K562 (cell line): ENCODE measurements around the gene FAM204A. TPM values are rescaled to one million over a fixed set of nuclear protein-coding genes. Genes with fewer than 3 reads are reported as not detected.

Source experiments
- ATAC-seq: fragments of 200-7000 bp; cut with Tn5 transposase; 3 replicates; pipeline ENCODE4 v1.9.1; 2020; ENCODE audit warnings: moderate library complexity
- BruUV-seq: library from RNA; stranded (reverse); fragments of 400-500 nt; replicated peaks from 2 replicates; lab custom pipeline; 2021; lab: Mats Ljungman, UMichigan
- CTCF ChIA-PET: fragments of 300-600 bp; formaldehyde crosslinking; extraction: SDS; loops from one replicate; lab custom pipeline; 2021; ENCODE audit warnings: low intra/inter-chr PET ratio; lab: Yijun Ruan, JAX
- POLR2A ChIA-PET: fragments of 300-600, 350-650 bp; sonication (Branson Sonifier 250); formaldehyde crosslinking; extraction: SDS; loops from one replicate; lab custom pipeline; 2021; ENCODE audit warnings: antibody characterized with exemption, inconsistent platforms; lab: Yijun Ruan, JAX
- DNase-seq, 4 experiments: peaks; one replicate each; pipeline versions ENCODE4 v3.0.0 to v3.0.0-alpha.2; 2011 to 2018; ENCODE audit warnings: low spot score in 3 of 4, mixed read lengths in 3 of 4; ENCODE audit errors: extremely low read depth in 1 of 4
- FAIRE-seq: peaks from 2 replicates; lab custom pipeline; 2011; peaks lifted over from hg19 to GRCh38; lab: Jason Lieb, UNC
- H2AFZ ChIP-seq: 2 replicates; pipeline ENCODE4 v1.6.0; 2011; ENCODE audit warnings: low read depth, low read length, control low read depth, inconsistent platforms
- H3K27ac ChIP-seq: fragments of 200-600 bp; 3 replicates; pipeline ENCODE4 v1.8.0; 2011; ENCODE audit warnings: low read depth, mild to moderate bottlenecking, control low read depth, inconsistent platforms, low read length, moderate library complexity, mixed read lengths; ENCODE audit errors: extremely low read depth
- H3K27me3 ChIP-seq, 2 experiments: fragments of 300-600 bp in 1 of 2; 2 replicates in 1 of 2; 3 replicates in 1 of 2; pipeline versions ENCODE4 v1.6.0 to v1.8.0; 2011; ENCODE audit warnings: inconsistent platforms in 2 of 2, low read length in 2 of 2, mild to moderate bottlenecking in 1 of 2, mixed read lengths in 1 of 2, moderate library complexity in 1 of 2; ENCODE audit not compliant: control insufficient read depth in 2 of 2, insufficient read depth in 2 of 2
- H3K36me3 ChIP-seq: fragments of 300-600 bp; 3 replicates; pipeline ENCODE4 v1.8.0; 2011; ENCODE audit warnings: mild to moderate bottlenecking, low read length, inconsistent platforms; ENCODE audit not compliant: control insufficient read depth, insufficient read depth
- H3K4me1 ChIP-seq, 2 experiments: fragments of 200-600 bp in 1 of 2; replicated peaks in 1 of 2; 2 replicates in 1 of 2; 3 replicates in 1 of 2; pipeline versions ENCODE4 v1.5.1 to v1.8.0; 2011; ENCODE audit warnings: inconsistent platforms in 2 of 2, low read length in 2 of 2, mild to moderate bottlenecking in 1 of 2, mixed read lengths in 1 of 2, moderate library complexity in 1 of 2; ENCODE audit not compliant: control insufficient read depth in 2 of 2, insufficient read depth in 2 of 2
- H3K4me2 ChIP-seq: 2 replicates; pipeline ENCODE4 v1.6.1; 2011; ENCODE audit warnings: low read length, control low read depth, inconsistent platforms, mixed read lengths; ENCODE audit not compliant: insufficient read depth
- H3K4me3 ChIP-seq: fragments of 200-600 bp; sonication (generic), shearing (Covaris generic); 2 replicates; pipeline ENCODE4 v1.5.1; 2016; ENCODE audit warnings: control low read depth, inconsistent platforms
- H3K79me2 ChIP-seq: fragments of 200-600 bp; 3 replicates; pipeline ENCODE4 v1.8.0; 2011; ENCODE audit warnings: low read length, inconsistent platforms; ENCODE audit not compliant: control insufficient read depth, insufficient read depth
- H3K9ac ChIP-seq, 2 experiments: 2 replicates each; pipeline versions ENCODE4 v1.6.0 to v1.6.1; 2011; ENCODE audit warnings: low read depth in 2 of 2, low read length in 2 of 2, control low read depth in 1 of 2, inconsistent platforms in 1 of 2, mild to moderate bottlenecking in 1 of 2, mixed read lengths in 1 of 2; ENCODE audit not compliant: insufficient read depth in 1 of 2
- H3K9me1 ChIP-seq: one replicate; pipeline ENCODE4 v1.6.0; 2011; ENCODE audit warnings: inconsistent platforms, mild to moderate bottlenecking, low read length, moderate library complexity; ENCODE audit not compliant: control insufficient read depth, insufficient read depth
- H3K9me3 ChIP-seq: replicated peaks from 2 replicates; pipeline ENCODE4 v1.5.1; 2011; ENCODE audit warnings: low read depth, low read length, inconsistent platforms; ENCODE audit not compliant: control insufficient read depth, insufficient read depth
- H4K20me1 ChIP-seq: replicated peaks from 2 replicates; pipeline ENCODE4 v1.6.1; 2011; ENCODE audit warnings: low read length, inconsistent platforms, mixed read lengths; ENCODE audit not compliant: control insufficient read depth, insufficient read depth
- BRD9 ChIP-seq: fragments of 450-650 bp; IDR thresholded peaks from 2 replicates; pipeline ENCODE4 v1.6.1; 2018; ENCODE audit warnings: low read depth; ENCODE audit not compliant: partially characterized antibody
- DEAF1 ChIP-seq: fragments of 450-650 bp; formaldehyde crosslinking; IDR thresholded peaks from 2 replicates; pipeline ENCODE4 v1.4.0; 2020; ENCODE audit warnings: mild to moderate bottlenecking, moderate library complexity
- ELF2 ChIP-seq: fragments of 250-450 bp; sonication (Bioruptor Pico); IDR thresholded peaks from 2 replicates; pipeline ENCODE4 v1.5.0; 2021; ENCODE audit warnings: mild to moderate bottlenecking
- HDGF ChIP-seq: fragments of 450-650 bp; IDR thresholded peaks from 2 replicates; pipeline ENCODE4 v1.6.1; 2016
- HMG20B ChIP-seq: fragments of 250-450 bp; sonication (Bioruptor Pico); IDR thresholded peaks from 2 replicates; pipeline ENCODE4 v1.5.0; 2021; ENCODE audit warnings: mild to moderate bottlenecking
- IFI16 ChIP-seq: fragments of 250-450 bp; sonication (Bioruptor Pico); IDR thresholded peaks from 2 replicates; pipeline ENCODE4 v2.1.2; 2022; ENCODE audit warnings: mild to moderate bottlenecking, inconsistent platforms
- RFX7 ChIP-seq: fragments of 250-450 bp; sonication (Bioruptor Pico); IDR thresholded peaks from 2 replicates; pipeline ENCODE4 v1.5.1; 2021; ENCODE audit warnings: mild to moderate bottlenecking
- SIX5 ChIP-seq, 2 experiments: IDR thresholded peaks; 2 replicates each; pipeline ENCODE4 v1.6.1; 2011; ENCODE audit warnings: low read length in 2 of 2, borderline replicate concordance in 1 of 2, low read depth in 1 of 2, mild to moderate bottlenecking in 1 of 2, moderate library complexity in 1 of 2; ENCODE audit not compliant: insufficient read depth in 1 of 2
- ZBTB5 ChIP-seq: fragments of 450-650 bp; IDR thresholded peaks from 2 replicates; pipeline ENCODE4 v1.6.1; 2017; ENCODE audit warnings: antibody characterized with exemption
- ZEB2 ChIP-seq: fragments of 450-650 bp; IDR thresholded peaks from 2 replicates; pipeline ENCODE4 v1.6.1; 2016
- ZFX ChIP-seq: sonication (generic); formaldehyde crosslinking; IDR thresholded peaks from 2 replicates; pipeline ENCODE4 v1.8.0; 2022; ENCODE audit warnings: mild to moderate bottlenecking, missing genetic modification reagents, moderate library complexity
- ZNF280A ChIP-seq: fragments of 450-650 bp; IDR thresholded peaks from 2 replicates; pipeline ENCODE4 v1.6.1; 2018; ENCODE audit warnings: mild to moderate bottlenecking, low read depth; ENCODE audit not compliant: partially characterized antibody
- ZNF75A ChIP-seq: fragments of 450-650 bp; formaldehyde crosslinking; IDR thresholded peaks from 2 replicates; pipeline ENCODE4 v1.4.0; 2020; ENCODE audit warnings: mild to moderate bottlenecking
- WGBS: fragments of 100-300 bp; shearing (Covaris generic); methylation state at CpG from one replicate; pipeline ENCODE4 v1.1.6; 2016; ENCODE audit warnings: low coverage, mixed read lengths; ENCODE audit not compliant: insufficient coverage; ENCODE audit errors: missing lambda C conversion rate; 5-methylcytosine and 5-hydroxymethylcytosine counted together
- in situ Hi-C: fragments of 300-500 bp; cut with MboI; formaldehyde crosslinking; loops from 4 replicates; pipeline ENCODE4 v1.15.0; 2018; ENCODE audit warnings: inconsistent platforms, mixed read lengths
- intact Hi-C: fragments of 100-400 bp; cut with micrococcal nuclease; formaldehyde crosslinking; loops from 2 replicates; pipeline ENCODE4 v1.14.2; 2022
- polyA plus RNA-seq, 8 experiments: library from polyadenylated mRNA; depleted of rRNA in 4 of 8; stranded (reverse) in 5 of 8; unstranded in 3 of 8; fragments of >200 nt; fragmentation: Nextera tagmentation in 2 of 8; fragmentation: Illumina TruSeq in 1 of 8; extraction: Ambion mirVana in 2 of 8; extraction: Trizol in 1 of 8; gene quantifications; 2 replicates each; pipeline versions ENCODE4 v1.2.1 to v1.2.3, GENCODE V29; 2011 to 2014; ENCODE audit warnings: inconsistent platforms in 1 of 8, missing spikeins in 1 of 8
- total RNA-seq, 7 experiments: library from RNA; depleted of rRNA in 6 of 7; stranded (reverse); fragments of >200 nt in 6 of 7; fragmentation: Illumina TruSeq in 2 of 7; extraction: Trizol in 2 of 7; gene quantifications; 2 replicates each; pipeline versions ENCODE4 v1.2.1 to v1.2.3, GENCODE V29; 2011 to 2021; ENCODE audit warnings: low replicate concordance in 1 of 7

The FAM204A gene
- total and polyA plus RNA-seq, 9 of the 15 experiments (the other 6 are each of a cell fraction or from before 2014, with no cell fraction given), result 29.0 to 64.5 (median 44.9) TPM

GRCh38 chr10:118356628-118357027 lies 14.5 kb upstream of the FAM204A start (continued):
- no peak for TF ChIP-seq ZNF280A
- no peak for TF ChIP-seq HMG20B (CRISPR knock-in tag)

- intact Hi-C loops, result no loop called here
- ATAC-seq (no peak), FAIRE-seq (no peak), DNase-seq (no peak)
- no peak overlapping the region for H3K9ac ChIP-seq
- H3K4me3 ChIP-seq, result no peak overlapping the region
- no peaks in the 10 kb centered on the region for H3K79me2 ChIP-seq
- H3K27me3 ChIP-seq, result peaks cover 0 to 3% of the 10 kb centered on the region in 2 experiments; a peak in 1 of 5 replicates
- 0% methylated on average over 3 of the region's 3 CpGs for WGBS
- no peaks in the 10 kb centered on the region for H4K20me1 ChIP-seq
- H3K27ac ChIP-seq, result no peak overlapping the region
- POLR2A ChIA-PET, result no interaction called here
- in situ Hi-C loops, result no loop called here
- no peaks in the 10 kb centered on the region for H3K9me3 ChIP-seq
- H3K36me3 ChIP-seq, result no peaks in the 10 kb centered on the region
- CTCF ChIA-PET, result no interaction called here
- no TSS peak for BruUV-seq
- no peaks in the 10 kb centered on the region for H3K9me1 ChIP-seq
- no peaks in the 10 kb centered on the region for H3K4me1 ChIP-seq
- no peak overlapping the region for H2AFZ ChIP-seq
- H3K4me2 ChIP-seq, result no peak overlapping the region
- TF ChIP-seq ZBTB5, result no peak
- TF ChIP-seq RFX7 (CRISPR knock-in tag), result no peak
- no peak for TF ChIP-seq IFI16 (CRISPR knock-in tag)
- no peak for TF ChIP-seq DEAF1 (CRISPR knock-in tag)
- TF ChIP-seq HDGF, result no peak
- no peak for TF ChIP-seq SIX5 (IDR thresholded peaks at IDR 0.05; ENCODE audit: borderline replicate concordance in 1 of 2, insufficient read depth in 1 of 2, low read depth in 1 of 2, low read length in 2 of 2)
- no peak for TF ChIP-seq ZNF75A (CRISPR knock-in tag)
- no peak for TF ChIP-seq ZEB2
- TF ChIP-seq ELF2, result no peak
- TF ChIP-seq ZFX (CRISPR knock-in tag), result no peak
- TF ChIP-seq BRD9, result no peak
These were observed 13.1 kb upstream of the FAM204A start for GRCh38 chr10:118355234-118355633.
